Esophagus muscularis mucosa (tissue), 4 donors: ENCODE results near the gene DCAF15. TPM values are rescaled to one million over a fixed set of nuclear protein-coding genes. Genes with fewer than 3 reads are reported as not detected.

Source experiments
- DNase-seq: peaks from one replicate; pipeline ENCODE4 v3.0.0-alpha.2; 2017; ENCODE audit errors: extremely low spot score
- H3K27ac ChIP-seq, 4 donors: fragments of 200-600 bp; sonication (generic); replicated peaks in 1 of 4; 1 replicate in 3 of 4; 2 replicates in 1 of 4; pipeline ENCODE4 v1.5.1; 2016 to 2019; ENCODE audit warnings: mild to moderate bottlenecking in 1 of 4
- H3K27me3 ChIP-seq, 4 donors: fragments of 200-600 bp; sonication (generic); one replicate each; pipeline versions ENCODE4 v1.5.1 to v1.6.0; 2016 to 2019
- H3K36me3 ChIP-seq, 4 donors: fragments of 200-600 bp; sonication (generic); one replicate each; pipeline ENCODE4 v1.5.1; 2016 to 2019
- H3K4me1 ChIP-seq, 4 donors: fragments of 200-600 bp; sonication (generic); one replicate each; pipeline ENCODE4 v1.5.1; 2016 to 2019
- H3K4me3 ChIP-seq, 4 donors: fragments of 200-600 bp; sonication (generic); 1 replicate in 2 of 4; 2 replicates in 2 of 4; pipeline ENCODE4 v1.5.1; 2016 to 2019; ENCODE audit warnings: mild to moderate bottlenecking in 4 of 4, moderate library complexity in 1 of 4
- H3K9me3 ChIP-seq, 4 donors: fragments of 200-600 bp; sonication (generic); 1 replicate in 3 of 4; 2 replicates in 1 of 4; pipeline ENCODE4 v1.5.1; 2016 to 2019
- CTCF ChIP-seq, 3 experiments: fragments of 200-600 bp in 2 of 3; fragments of 450-650 bp in 1 of 3; sonication (generic) in 2 of 3; IDR thresholded peaks; one replicate each; pipeline ENCODE4 v1.5.1; 2017 to 2019; ENCODE audit warnings: antibody characterized with exemption in 3 of 3, mild to moderate bottlenecking in 2 of 3, moderate library complexity in 1 of 3
- EP300 ChIP-seq: sonication (generic); formaldehyde crosslinking; IDR thresholded peaks from one replicate; pipeline ENCODE4 v1.6.1; 2017; ENCODE audit warnings: antibody characterized with exemption
- POLR2A ChIP-seq: fragments of 450-650 bp; IDR thresholded peaks from one replicate; pipeline ENCODE4 v1.6.1; 2017; ENCODE audit warnings: antibody characterized with exemption, moderate library complexity, mild to moderate bottlenecking, low read depth
- POLR2AphosphoS5 ChIP-seq, 2 donors: sonication (generic); formaldehyde crosslinking; IDR thresholded peaks; one replicate each; pipeline ENCODE4 v1.6.1; 2017; ENCODE audit warnings: antibody characterized with exemption in 2 of 2
- WGBS: methylation state at CpG from one replicate; pipeline ENCODE4 v1.1.5; 2018; 5-methylcytosine and 5-hydroxymethylcytosine counted together
- intact Hi-C: fragments of 100-400 bp; cut with DNase I; formaldehyde crosslinking; loops from one replicate; pipeline ENCODE4 v1.15.1; 2023
- total RNA-seq, 4 donors: library from RNA; depleted of rRNA; stranded (reverse); fragments of >200 nt; gene quantifications; one replicate each; pipeline versions ENCODE4 v1.1.0 to v1.2.1, GENCODE V29; 2016

The DCAF15 gene
- total RNA-seq, 4 donors from 2014 or later = 9.8 to 23.9 (median 13.4) TPM

GRCh38 chr19:13938301-13939064 lies 13.8 kb upstream of the DCAF15 start, which contains the start of gene PODNL1:
Gene PODNL1 (minus strand): TSS chr19:13938417. CDS start chr19:13938181, 236 bp downstream.
- WGBS = 30% methylated on average over 8 of the region's 21 CpGs
- DNase-seq = no peak
- H3K4me1 ChIP-seq = peaks cover 0 to 14% (median 12%) of the 10 kb centered on the region in 4 donors
- H3K27ac ChIP-seq = no peak within 1 kb of the TSS
- peak within 1 kb of the TSS in 3 of 4 donors; percentile 8 to 27 (median 20) for H3K4me3 ChIP-seq
- intact Hi-C loops = no loop called here
- H3K27me3 ChIP-seq = peaks cover 0 to 50% (median 12%) of the 10 kb centered on the region in 4 donors
- H3K36me3 ChIP-seq = no peaks in the 10 kb centered on the region
- no peaks in the 10 kb centered on the region for H3K9me3 ChIP-seq
- TF ChIP-seq POLR2AphosphoS5 (IDR thresholded peaks at IDR 0.05) (no peak), EP300 (no peak), CTCF (IDR thresholded peaks at IDR 0.05) (no peak), POLR2A (no peak)

GRCh38 chr19:13942023-13942684 lies 10.2 kb upstream of the DCAF15 start:
- Histone ChIP-seq H3K4me3 (no peak overlapping the region), H3K27ac (no peak overlapping the region), H3K36me3 (no peaks in the 10 kb centered on the region), H3K9me3 (no peaks in the 10 kb centered on the region), H3K27me3 (peaks cover 0 to 17% (median 3%) of the 10 kb centered on the region in 4 donors), H3K4me1 (peaks cover 0 to 14% (median 12%) of the 10 kb centered on the region in 4 donors)
- DNase-seq = no peak
- TF ChIP-seq POLR2AphosphoS5 (IDR thresholded peaks at IDR 0.05) (no peak), CTCF (IDR thresholded peaks at IDR 0.05) (no peak), EP300 (no peak), POLR2A (no peak)
- intact Hi-C loops = no loop called here
- WGBS = no CpG with 5 or more reads among the region's 1 CpG

- no peak overlapping the region for H3K27ac ChIP-seq
- DNase-seq = no peak
- intact Hi-C loops = no loop called here
- no peaks in the 10 kb centered on the region for H3K9me3 ChIP-seq
- WGBS = 91% methylated on average over 4 of the region's 4 CpGs
- no peaks in the 10 kb centered on the region for H3K27me3 ChIP-seq
- TF ChIP-seq CTCF (IDR thresholded peaks at IDR 0.05) (no peak), POLR2AphosphoS5 (IDR thresholded peaks at IDR 0.05) (no peak), POLR2A (no peak), EP300 (no peak)
- peaks cover 0 to under 1% (median 0%) of the 10 kb centered on the region in 4 donors for H3K4me1 ChIP-seq
- H3K4me3 ChIP-seq = no peak overlapping the region
- no peaks in the 10 kb centered on the region for H3K36me3 ChIP-seq
Observed at GRCh38 chr19:13946414-13946813, 5.9 kb upstream of the DCAF15 start.

- TF ChIP-seq POLR2AphosphoS5 (IDR thresholded peaks at IDR 0.05) (no peak), CTCF (IDR thresholded peaks at IDR 0.05) (no peak), POLR2A (no peak), EP300 (no peak)
- Histone ChIP-seq H3K4me1 (peaks cover 11 to 24% (median 23%) of the 10 kb centered on the region in 4 donors), H3K9me3 (no peaks in the 10 kb centered on the region), H3K27ac (no peak overlapping the region), H3K36me3 (peaks cover 3 to 20% (median 19%) of the 10 kb centered on the region in 4 donors), H3K27me3 (no peaks in the 10 kb centered on the region), H3K4me3 (no peak overlapping the region)
- no peak for DNase-seq
- WGBS = 89% methylated on average over 2 of the region's 2 CpGs
- intact Hi-C loops = loop anchor here (5.0 kb wide), 1 partner anchor 51 kb away; no protein-coding TSS in a partner anchor
Observed at GRCh38 chr19:13951043-13951442, 1.3 kb upstream of the DCAF15 start.
